HCT116 (cell line): ENCODE results near the gene VIPR2. TPM values are rescaled to one million over a fixed set of nuclear protein-coding genes. Genes with fewer than 3 reads are reported as not detected.

Experiments
- ATAC-seq: fragments of 200-7000 bp; cut with Tn5 transposase; 2 replicates; pipeline ENCODE4 v1.9.1; 2020; ENCODE audit warnings: mild to moderate bottlenecking, moderate library complexity
- BruUV-seq: library from RNA; stranded (reverse); fragments of 400-500 nt; replicated peaks from 2 replicates; lab custom pipeline; 2021; lab: Mats Ljungman, UMichigan
- CTCF ChIA-PET: fragments of 300-600 bp; sonication (Branson Sonifier 250); formaldehyde crosslinking; loops from one replicate; lab custom pipeline; 2021; ENCODE audit warnings: antibody characterized with exemption; lab: Charles Lee
- POLR2A ChIA-PET: fragments of 300-600, 350-600 bp; sonication (Branson Sonifier 250); formaldehyde crosslinking; loops from one replicate; lab custom pipeline; 2021; ENCODE audit warnings: antibody characterized with exemption; lab: Charles Lee
- RAD21 ChIA-PET, 2 experiments: fragments of 300-600 bp; sonication (Branson Sonifier 250); formaldehyde crosslinking; loops; one replicate each; lab custom pipeline; 2023; ENCODE audit warnings: low total read pairs in 2 of 2; ENCODE audit not compliant: uncharacterized antibody in 2 of 2, unreplicated experiment in 2 of 2, low non-redundant PET in 1 of 2; lab: Charles Lee
- DNase-seq: peaks from one replicate; pipeline ENCODE4 v3.0.0-alpha.2; 2010; ENCODE audit warnings: low read depth, low spot score
- H2AFZ ChIP-seq: fragments of 200-600 bp; shearing (Covaris generic), sonication (generic); 2 replicates; pipeline ENCODE4 v1.6.1; 2017; ENCODE audit warnings: low read depth, mixed run types, mixed read lengths, antibody characterized with exemption, low read length; ENCODE audit not compliant: poor library complexity, severe bottlenecking
- H3K27ac ChIP-seq: 2 replicates; pipeline ENCODE4 v1.5.1; 2012; ENCODE audit warnings: low read depth, low read length
- H3K27me3 ChIP-seq: fragments of 200-600 bp; sonication (generic); 2 replicates; pipeline ENCODE4 v1.6.1; 2016; ENCODE audit warnings: mixed run types, low read length, mixed read lengths; ENCODE audit not compliant: insufficient read depth
- H3K36me3 ChIP-seq, 2 experiments: fragments of 200-500 bp in 1 of 2; fragments of 200-600 bp in 1 of 2; sonication (Bioruptor generic) in 1 of 2; sonication (generic) in 1 of 2; 2 replicates each; pipeline versions ENCODE4 v1.5.1 to v1.6.1; 2014 to 2016; ENCODE audit warnings: low read length in 2 of 2, inconsistent platforms in 1 of 2, mixed read lengths in 1 of 2, mixed run types in 1 of 2; ENCODE audit not compliant: insufficient read depth in 2 of 2, control insufficient read depth in 1 of 2
- H3K4me1 ChIP-seq, 2 experiments: fragments of 200-600 bp in 1 of 2; sonication (generic) in 1 of 2; 2 replicates each; pipeline versions ENCODE4 v1.5.1 to v1.6.1; 2012 to 2017; ENCODE audit warnings: low read length in 2 of 2, inconsistent platforms in 1 of 2, mild to moderate bottlenecking in 1 of 2, mixed read lengths in 1 of 2, mixed run types in 1 of 2, moderate library complexity in 1 of 2; ENCODE audit not compliant: insufficient read depth in 2 of 2, control insufficient read depth in 1 of 2
- H3K4me2 ChIP-seq: fragments of 200-600 bp; sonication (generic); 2 replicates; pipeline ENCODE4 v1.6.1; 2017; ENCODE audit warnings: mixed run types, low read length, mixed read lengths
- H3K4me3 ChIP-seq, 2 experiments: fragments of 200-600 bp in 1 of 2; sonication (generic) in 1 of 2; replicated peaks in 1 of 2; 2 replicates each; pipeline ENCODE4 v1.5.1; 2011 to 2016; ENCODE audit warnings: low read length in 2 of 2, control low read depth in 1 of 2, low read depth in 1 of 2, mild to moderate bottlenecking in 1 of 2, mixed read lengths in 1 of 2, mixed run types in 1 of 2
- H3K79me2 ChIP-seq: fragments of 200-600 bp; sonication (generic); 2 replicates; pipeline ENCODE4 v1.6.1; 2017; ENCODE audit warnings: mild to moderate bottlenecking, mixed run types, low read length, moderate library complexity, mixed read lengths; ENCODE audit not compliant: insufficient read depth
- H3K9ac ChIP-seq: fragments of 200-600 bp; sonication (generic); 2 replicates; pipeline ENCODE4 v1.6.1; 2016; ENCODE audit warnings: low read length, mixed read lengths
- H3K9me2 ChIP-seq: fragments of 200-600 bp; sonication (generic), shearing (Covaris generic); 2 replicates; pipeline ENCODE4 v1.6.1; 2017; ENCODE audit warnings: mixed run types, mild to moderate bottlenecking, moderate library complexity; ENCODE audit not compliant: insufficient read depth
- H3K9me3 ChIP-seq, 2 experiments: fragments of 200-500 bp in 1 of 2; fragments of 200-600 bp in 1 of 2; sonication (Bioruptor generic) in 1 of 2; sonication (generic) in 1 of 2; 2 replicates each; pipeline ENCODE4 v1.6.1; 2014 to 2017; ENCODE audit warnings: low read length in 2 of 2, mixed read lengths in 2 of 2, inconsistent platforms in 1 of 2, low read depth in 1 of 2, mild to moderate bottlenecking in 1 of 2, mixed run types in 1 of 2, moderate library complexity in 1 of 2; ENCODE audit not compliant: control insufficient read depth in 1 of 2, insufficient read depth in 1 of 2
- H4K20me1 ChIP-seq: fragments of 200-600 bp; sonication (generic), shearing (Covaris generic); 2 replicates; pipeline ENCODE4 v1.6.1; 2017; ENCODE audit warnings: mixed run types, mild to moderate bottlenecking, moderate library complexity; ENCODE audit not compliant: insufficient read depth
- EGR1 ChIP-seq: IDR thresholded peaks from 2 replicates; pipeline ENCODE4 v1.6.1; 2012; ENCODE audit warnings: low read depth
- ELF1 ChIP-seq: IDR thresholded peaks from 2 replicates; pipeline ENCODE4 v1.6.1; 2012; ENCODE audit warnings: low read depth, borderline replicate concordance
- EZH2 ChIP-seq: fragments of 200-600 bp; sonication (generic); IDR thresholded peaks from 2 replicates; pipeline ENCODE4 v1.6.1; 2017; ENCODE audit warnings: antibody characterized with exemption, mixed run types
- EZH2phosphoT487 ChIP-seq: fragments of 200-600 bp; IDR thresholded peaks from 2 replicates; pipeline ENCODE4 v1.6.1; 2018; ENCODE audit warnings: antibody characterized with exemption, borderline replicate concordance
- POLR2A ChIP-seq: IDR thresholded peaks from 2 replicates; pipeline ENCODE4 v1.7.0; 2011; ENCODE audit warnings: borderline replicate concordance; ENCODE audit not compliant: insufficient read depth, insufficient read length; ENCODE audit errors: extremely low read depth
- POLR2AphosphoS5 ChIP-seq: IDR thresholded peaks from 2 replicates; pipeline ENCODE4 v1.6.1; 2011; ENCODE audit warnings: mild to moderate bottlenecking, low read depth, low read length, moderate library complexity
- SIN3A ChIP-seq: IDR thresholded peaks from 2 replicates; pipeline ENCODE4 v1.6.1; 2012; ENCODE audit warnings: low read depth
- SP1 ChIP-seq: IDR thresholded peaks from 2 replicates; pipeline ENCODE4 v1.6.1; 2012; ENCODE audit warnings: low read depth
- SRF ChIP-seq: IDR thresholded peaks from 2 replicates; pipeline ENCODE4 v1.6.1; 2012; ENCODE audit warnings: low read depth
- TCF7L2 ChIP-seq: IDR thresholded peaks from 2 replicates; pipeline ENCODE4 v1.7.0; 2011; ENCODE audit warnings: borderline replicate concordance, inconsistent platforms; ENCODE audit not compliant: insufficient read depth, insufficient read length; ENCODE audit errors: extremely low read depth
- YY1 ChIP-seq: IDR thresholded peaks from 2 replicates; pipeline ENCODE4 v1.6.1; 2011; ENCODE audit warnings: low read length, low read depth, moderate library complexity, mild to moderate bottlenecking; ENCODE audit not compliant: insufficient replicate concordance; ENCODE audit errors: extremely low read depth
- ZNF274 ChIP-seq: fragments of 200-500 bp; sonication (Bioruptor generic); IDR thresholded peaks from 2 replicates; pipeline ENCODE4 v1.6.1; 2014; ENCODE audit warnings: mild to moderate bottlenecking, low read depth, low read length, inconsistent platforms
- intact Hi-C: fragments of 100-400 bp; cut with micrococcal nuclease; formaldehyde crosslinking; loops from 2 replicates; pipeline ENCODE4 v1.10.0; 2022
- total RNA-seq: library from RNA; stranded (reverse); gene quantifications from one replicate; pipeline ENCODE4 v1.2.1, GENCODE V29; 2021; ENCODE audit not compliant: unreplicated experiment
- TF ChIP-seq, protein P1 (sequence below): IDR thresholded peaks from 2 replicates; pipeline ENCODE4 v1.6.1; 2012
- TF ChIP-seq, protein P2 (sequence below): IDR thresholded peaks from 2 replicates; pipeline ENCODE4 v1.6.1; 2011; ENCODE audit warnings: mild to moderate bottlenecking, low read length, moderate library complexity; ENCODE audit not compliant: insufficient replicate concordance; ENCODE audit errors: extremely low read depth
- TF ChIP-seq, protein P3 (sequence below), 3 experiments: fragments of 200-600 bp in 1 of 3; sonication (generic) in 1 of 3; IDR thresholded peaks in 2 of 3; conservative IDR thresholded peaks in 1 of 3; 2 replicates each; pipeline ENCODE4 v1.5.1; 2012 to 2017; ENCODE audit warnings: low read depth in 2 of 3, low read length in 2 of 3, antibody characterized with exemption in 1 of 3, borderline replicate concordance in 1 of 3, control low read depth in 1 of 3, mild to moderate bottlenecking in 1 of 3, mixed read lengths in 1 of 3, mixed run types in 1 of 3, moderate library complexity in 1 of 3; ENCODE audit not compliant: insufficient read depth in 1 of 3

Gene VIPR2
- total RNA-seq, 1 experiment from 2014 or later: 0.10 TPM

GRCh38 chr7:159152816-159153215 is 8.1 kb upstream of the VIPR2 start:
- Histone ChIP-seq H3K27ac (no peak overlapping the region), H3K27me3 (peaks cover 4% of the 10 kb centered on the region; the same call in 1 of the 2 replicates), H3K9ac (no peak overlapping the region), H3K4me3 (no peak overlapping the region), H3K9me3 (no peaks in the 10 kb centered on the region), H3K79me2 (no peaks in the 10 kb centered on the region), H3K9me2 (no peaks in the 10 kb centered on the region), H3K4me1 (no peaks in the 10 kb centered on the region), H2AFZ (no peak overlapping the region), H4K20me1 (no peaks in the 10 kb centered on the region), H3K36me3 (no peaks in the 10 kb centered on the region), H3K4me2 (no peak overlapping the region)
- ATAC-seq (no peak), DNase-seq (no peak)
- POLR2A ChIA-PET: no interaction called here
- no peak for TF ChIP-seq TCF7L2
- no peak for TF ChIP-seq EGR1
- TF ChIP-seq EZH2phosphoT487: no peak
- TF ChIP-seq, protein P1, sequence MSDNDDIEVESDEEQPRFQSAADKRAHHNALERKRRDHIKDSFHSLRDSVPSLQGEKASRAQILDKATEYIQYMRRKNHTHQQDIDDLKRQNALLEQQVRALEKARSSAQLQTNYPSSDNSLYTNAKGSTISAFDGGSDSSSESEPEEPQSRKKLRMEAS: no peak
- TF ChIP-seq POLR2A: no peak
- TF ChIP-seq POLR2AphosphoS5: no peak
- TF ChIP-seq, protein P2, sequence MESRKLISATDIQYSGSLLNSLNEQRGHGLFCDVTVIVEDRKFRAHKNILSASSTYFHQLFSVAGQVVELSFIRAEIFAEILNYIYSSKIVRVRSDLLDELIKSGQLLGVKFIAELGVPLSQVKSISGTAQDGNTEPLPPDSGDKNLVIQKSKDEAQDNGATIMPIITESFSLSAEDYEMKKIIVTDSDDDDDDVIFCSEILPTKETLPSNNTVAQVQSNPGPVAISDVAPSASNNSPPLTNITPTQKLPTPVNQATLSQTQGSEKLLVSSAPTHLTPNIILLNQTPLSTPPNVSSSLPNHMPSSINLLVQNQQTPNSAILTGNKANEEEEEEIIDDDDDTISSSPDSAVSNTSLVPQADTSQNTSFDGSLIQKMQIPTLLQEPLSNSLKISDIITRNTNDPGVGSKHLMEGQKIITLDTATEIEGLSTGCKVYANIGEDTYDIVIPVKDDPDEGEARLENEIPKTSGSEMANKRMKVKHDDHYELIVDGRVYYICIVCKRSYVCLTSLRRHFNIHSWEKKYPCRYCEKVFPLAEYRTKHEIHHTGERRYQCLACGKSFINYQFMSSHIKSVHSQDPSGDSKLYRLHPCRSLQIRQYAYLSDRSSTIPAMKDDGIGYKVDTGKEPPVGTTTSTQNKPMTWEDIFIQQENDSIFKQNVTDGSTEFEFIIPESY: no peak
- no peak for TF ChIP-seq YY1
- TF ChIP-seq ELF1: no peak
- TF ChIP-seq SRF: no peak
- TF ChIP-seq ZNF274: no peak
- TF ChIP-seq SIN3A: no peak
- TF ChIP-seq EZH2: no peak
- TF ChIP-seq SP1: no peak
- TF ChIP-seq, protein P3, sequence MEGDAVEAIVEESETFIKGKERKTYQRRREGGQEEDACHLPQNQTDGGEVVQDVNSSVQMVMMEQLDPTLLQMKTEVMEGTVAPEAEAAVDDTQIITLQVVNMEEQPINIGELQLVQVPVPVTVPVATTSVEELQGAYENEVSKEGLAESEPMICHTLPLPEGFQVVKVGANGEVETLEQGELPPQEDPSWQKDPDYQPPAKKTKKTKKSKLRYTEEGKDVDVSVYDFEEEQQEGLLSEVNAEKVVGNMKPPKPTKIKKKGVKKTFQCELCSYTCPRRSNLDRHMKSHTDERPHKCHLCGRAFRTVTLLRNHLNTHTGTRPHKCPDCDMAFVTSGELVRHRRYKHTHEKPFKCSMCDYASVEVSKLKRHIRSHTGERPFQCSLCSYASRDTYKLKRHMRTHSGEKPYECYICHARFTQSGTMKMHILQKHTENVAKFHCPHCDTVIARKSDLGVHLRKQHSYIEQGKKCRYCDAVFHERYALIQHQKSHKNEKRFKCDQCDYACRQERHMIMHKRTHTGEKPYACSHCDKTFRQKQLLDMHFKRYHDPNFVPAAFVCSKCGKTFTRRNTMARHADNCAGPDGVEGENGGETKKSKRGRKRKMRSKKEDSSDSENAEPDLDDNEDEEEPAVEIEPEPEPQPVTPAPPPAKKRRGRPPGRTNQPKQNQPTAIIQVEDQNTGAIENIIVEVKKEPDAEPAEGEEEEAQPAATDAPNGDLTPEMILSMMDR (IDR thresholded peaks at IDR 0.05 in 2 of 3, conservative IDR thresholded peaks at IDR 0.05 in 1 of 3; ENCODE audit: borderline replicate concordance in 1 of 3, insufficient read depth in 1 of 3, low read depth in 2 of 3, low read length in 2 of 3): no peak
- CTCF ChIA-PET: no interaction called here
- BruUV-seq: no TSS peak
- RAD21 ChIA-PET: no interaction called here
- intact Hi-C loops: no loop called here
